ENCODE measurements around the gene YIPF5.
A peak's percentile ranks its signal among the peaks of the same experiment; 100 is the strongest.

Gene YIPF5

DNA sequence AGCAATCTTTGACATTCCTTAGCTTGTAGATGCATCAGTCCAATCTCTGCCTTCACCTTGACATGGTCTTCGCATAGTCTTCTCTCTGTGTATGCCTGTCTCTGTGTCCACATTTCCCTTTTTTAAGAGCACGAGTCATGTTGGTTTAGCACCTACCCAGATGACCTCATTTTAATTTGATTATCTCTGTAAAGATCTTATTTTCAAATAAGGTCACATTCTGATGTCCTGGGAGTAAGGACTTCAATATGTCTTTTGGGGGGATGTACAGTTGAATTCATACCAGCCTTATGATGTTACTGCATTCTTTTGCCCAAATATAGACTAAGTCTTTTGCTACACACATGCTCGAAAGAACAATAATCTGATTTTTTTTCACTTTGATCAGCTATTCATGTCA is 7.1 kb upstream of the YIPF5 start:
- no peak for DNase-seq

DNA sequence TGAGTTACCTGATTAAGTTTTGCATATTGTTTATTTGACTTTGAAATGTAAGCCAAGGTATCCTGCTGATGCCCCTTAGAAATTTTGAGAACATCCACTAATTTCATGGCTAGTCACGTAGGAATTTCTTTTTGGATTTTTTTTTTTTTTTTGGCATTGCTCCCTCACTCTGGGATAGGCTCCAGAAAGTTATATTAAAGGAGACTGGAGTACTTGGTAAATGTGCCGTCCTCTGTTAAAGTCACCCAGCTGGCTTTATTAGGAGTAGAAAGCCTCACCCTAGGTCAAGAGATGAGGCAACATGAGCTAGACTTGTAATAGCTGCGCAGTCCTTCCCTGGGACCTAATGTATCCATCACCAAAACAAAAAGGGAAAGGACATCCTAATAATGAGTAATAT is 3.3 kb upstream of the YIPF5 start:
- no peak for DNase-seq

DNA sequence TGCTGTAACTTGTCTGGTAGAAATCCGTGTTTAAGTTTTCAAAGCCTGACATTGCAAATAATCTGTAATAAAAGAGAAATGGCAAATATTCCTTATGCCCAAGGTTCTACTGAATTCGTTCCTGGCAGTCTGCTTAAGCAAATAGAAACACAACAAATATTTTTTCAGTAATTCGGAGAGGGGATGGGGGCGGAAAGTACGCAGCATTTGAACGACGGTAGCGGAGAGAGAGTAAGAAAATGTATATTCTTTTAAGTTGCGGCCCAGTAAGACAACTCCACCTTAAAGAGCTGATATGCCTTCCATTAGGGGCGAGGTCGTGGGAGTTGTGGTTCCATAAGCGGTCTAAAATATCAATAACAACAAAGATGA is 569 bp downstream of the YIPF5 start:
- no peak for DNase-seq

DNA sequence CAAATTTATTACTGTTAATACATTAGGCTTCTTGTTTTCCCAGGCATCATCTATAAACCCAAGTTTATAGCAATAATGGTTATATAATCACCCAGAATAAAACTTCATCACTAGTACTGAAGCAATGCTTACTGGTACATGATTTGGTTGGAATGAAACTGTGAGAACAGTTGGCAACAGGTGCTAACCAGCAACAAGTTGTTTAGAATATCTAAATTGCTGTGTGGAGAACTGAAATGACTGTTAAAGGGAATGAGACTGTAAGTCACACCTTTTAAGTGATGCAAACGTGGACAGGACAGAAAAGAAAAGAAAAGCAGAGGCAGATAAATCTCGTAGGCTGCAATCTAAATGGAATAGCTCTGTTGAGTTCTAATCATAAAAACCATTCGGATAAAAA is 2.5 kb downstream of the YIPF5 start:
- DNase-seq, result no peak

DNA sequence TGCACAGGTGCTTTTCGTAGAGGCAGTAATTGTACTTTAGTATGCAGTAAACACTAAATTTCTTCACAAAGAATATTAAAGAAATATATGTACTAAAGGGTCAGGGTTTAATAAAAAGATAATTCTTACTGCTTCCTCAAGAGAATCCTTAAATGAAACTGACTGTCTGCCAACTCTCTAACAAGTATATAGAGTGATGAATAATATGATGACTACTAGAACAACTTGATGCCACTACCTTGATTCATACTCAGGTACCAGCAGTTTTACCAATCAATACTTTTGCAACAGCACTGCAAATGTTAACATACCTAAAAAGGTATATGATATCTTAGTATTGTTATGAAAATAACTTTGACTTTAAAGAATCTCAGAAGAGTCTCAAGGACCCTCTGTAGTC is 3.8 kb downstream of the YIPF5 start:
- no peak for DNase-seq

DNA sequence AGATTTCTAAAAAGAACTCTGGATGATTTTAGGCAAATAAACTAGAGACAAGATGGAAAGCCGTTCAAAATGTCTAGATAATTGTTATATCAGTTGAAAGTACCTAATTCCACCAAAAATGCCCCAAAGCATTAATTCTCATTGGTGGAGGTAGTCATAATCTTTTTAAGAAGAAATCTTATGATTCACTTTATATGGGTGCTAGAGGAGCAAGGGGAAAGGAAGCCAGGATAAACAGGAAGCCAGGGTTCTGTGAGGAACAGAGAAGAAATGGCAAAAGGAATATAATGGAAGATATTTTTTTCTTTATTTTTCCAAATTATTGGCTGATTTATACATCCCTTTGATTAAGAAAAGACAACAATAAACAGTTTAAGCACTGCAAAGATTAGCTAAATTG is 7.8 kb downstream of the YIPF5 start:
- no peak for DNase-seq

DNA sequence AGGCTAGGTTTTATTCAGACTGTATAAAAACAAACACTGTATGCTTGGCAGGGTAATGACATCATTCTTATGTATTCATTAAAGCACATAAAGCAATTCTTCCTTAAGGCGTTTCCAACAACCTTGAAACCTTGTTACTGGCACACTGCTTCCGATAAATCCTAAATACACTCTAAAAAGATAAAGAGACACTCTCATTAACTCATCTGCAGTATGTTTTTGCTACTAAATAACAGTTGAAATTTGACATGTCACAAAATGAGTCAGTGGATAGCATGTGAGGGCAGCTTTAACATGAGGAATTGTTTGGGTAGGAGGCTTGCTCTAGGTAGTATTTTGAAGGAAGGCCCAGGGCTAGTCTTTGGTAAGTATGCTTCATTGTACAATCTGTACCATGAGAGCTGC is 13.7 kb downstream of the YIPF5 start:
- DNase-seq, result no peak

DNA sequence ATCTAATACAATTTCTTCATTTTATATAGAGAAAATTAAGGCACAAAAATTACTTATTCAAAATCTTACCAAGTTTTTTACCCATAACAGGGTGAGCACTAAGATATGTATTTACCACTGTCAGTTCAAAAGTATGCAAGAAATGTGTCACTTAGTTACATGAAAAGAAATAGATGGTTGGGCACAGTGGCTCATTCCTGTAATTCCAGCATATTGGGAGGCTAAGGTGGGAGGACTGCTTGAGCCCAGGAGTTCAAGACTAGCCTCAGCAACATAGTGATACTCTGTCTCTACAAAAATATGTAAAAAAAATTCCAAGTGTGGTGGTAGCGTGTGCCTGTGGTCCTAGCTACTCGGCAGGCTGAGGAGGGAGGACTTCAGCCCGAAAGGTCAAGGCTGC is 19.4 kb downstream of the YIPF5 start:
- no peak for DNase-seq

DNA sequence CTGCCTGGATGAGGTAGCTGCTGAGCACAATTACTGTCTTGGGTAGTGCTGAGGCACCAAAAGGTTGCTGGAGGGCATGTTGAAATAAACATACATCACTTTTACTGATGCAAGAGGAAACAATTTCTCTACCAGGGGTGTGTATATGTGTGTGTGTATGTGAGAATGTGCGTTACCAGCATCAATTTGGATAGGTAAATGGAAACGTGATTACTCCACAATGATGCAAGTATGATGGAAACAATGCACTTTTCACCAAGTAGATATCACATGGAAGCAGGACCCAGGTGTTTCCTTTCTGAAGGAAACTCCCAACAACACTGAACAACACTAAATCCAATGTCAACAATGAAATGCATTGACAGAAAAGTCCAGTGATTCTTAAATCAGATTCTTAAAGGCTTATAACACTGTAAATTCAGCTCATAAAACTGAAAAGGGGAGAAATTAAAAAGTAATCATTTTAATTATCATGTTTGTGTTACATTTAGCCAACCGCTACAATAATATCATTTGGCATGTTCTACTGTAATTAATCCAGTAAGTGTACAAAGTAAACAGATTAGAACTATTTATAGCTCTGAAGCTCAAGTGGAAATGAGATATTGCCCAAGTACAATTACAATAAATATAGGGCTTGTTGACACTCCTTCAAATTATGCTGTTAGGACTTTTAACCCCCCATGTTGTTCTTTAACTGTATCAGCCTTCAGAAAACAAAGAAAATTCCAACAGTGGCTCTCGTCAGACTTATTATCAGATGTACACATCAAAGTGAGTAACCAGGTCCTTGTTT is 25.3 kb downstream of the YIPF5 start:
- DNase-seq, result no peak

DNA sequence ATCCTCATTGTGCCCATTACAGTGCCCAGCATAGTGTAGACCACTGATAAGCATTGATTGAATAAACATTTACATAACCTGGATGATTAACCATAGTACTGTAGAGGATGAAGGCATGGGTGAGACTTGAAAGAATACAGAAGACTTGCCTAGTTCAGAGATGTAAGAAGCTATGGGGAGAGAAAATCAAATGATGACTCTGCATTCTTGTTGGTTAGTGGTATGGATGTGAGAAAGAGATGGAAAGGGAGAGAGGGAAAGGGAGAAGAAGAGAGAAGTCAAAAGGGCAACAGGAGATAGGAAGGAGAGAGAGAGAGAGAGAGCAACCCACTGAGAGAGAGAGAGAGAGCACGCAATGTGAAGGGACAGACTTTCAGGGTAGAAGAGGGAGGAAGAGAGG is 26.8 kb downstream of the YIPF5 start:
- no peak for DNase-seq

DNA sequence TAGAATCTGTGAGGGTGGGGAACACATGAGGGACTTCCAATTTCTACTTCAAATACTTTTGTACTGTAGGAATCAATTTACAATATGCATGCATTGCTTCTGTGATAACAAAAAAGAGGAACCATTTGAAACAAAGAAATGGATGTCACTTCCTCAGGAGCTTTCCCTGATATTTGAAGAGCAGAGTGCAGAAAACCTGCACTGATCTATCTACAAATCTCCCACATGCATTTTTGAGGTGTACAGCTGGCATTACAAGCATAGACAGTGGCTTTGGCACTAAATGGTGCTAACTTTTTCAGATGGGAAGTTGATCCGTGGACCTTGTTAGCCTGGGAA is 27.7 kb downstream of the YIPF5 start:
- DNase-seq, result peak; percentile 3

DNA sequence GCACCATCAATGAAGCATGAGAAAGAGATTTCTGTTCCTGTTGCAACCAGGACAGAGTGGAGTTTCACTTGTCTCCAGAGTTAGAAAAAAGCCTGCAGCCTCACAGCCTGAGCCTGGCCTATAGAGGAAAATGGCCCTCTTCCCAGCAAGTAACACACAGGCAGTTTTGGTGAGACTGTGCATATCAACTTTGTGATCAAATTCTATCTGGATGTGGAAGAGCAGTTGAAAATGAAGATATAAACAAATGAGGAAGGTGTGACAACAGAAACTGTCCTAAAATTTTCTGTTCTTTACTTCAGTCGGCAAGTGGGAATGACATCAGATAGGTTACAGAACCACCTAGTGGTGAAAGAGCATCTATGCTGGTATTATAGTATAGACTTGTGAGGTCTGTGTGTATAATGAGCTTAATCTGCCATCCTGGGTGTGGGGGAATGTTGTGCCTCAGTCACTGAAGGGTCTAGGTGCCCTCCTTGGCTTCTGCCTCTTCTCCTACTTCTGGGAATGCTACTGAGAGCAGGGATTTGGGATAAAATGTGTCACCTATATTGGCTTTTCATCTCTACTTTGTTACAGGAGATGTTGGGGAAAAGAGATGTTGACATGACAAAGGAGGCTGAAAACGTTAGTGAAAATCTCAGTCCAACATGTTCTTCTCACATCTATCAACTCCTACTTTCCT is 28.2 kb downstream of the YIPF5 start:
- DNase-seq, result peak; percentile 65

DNA sequence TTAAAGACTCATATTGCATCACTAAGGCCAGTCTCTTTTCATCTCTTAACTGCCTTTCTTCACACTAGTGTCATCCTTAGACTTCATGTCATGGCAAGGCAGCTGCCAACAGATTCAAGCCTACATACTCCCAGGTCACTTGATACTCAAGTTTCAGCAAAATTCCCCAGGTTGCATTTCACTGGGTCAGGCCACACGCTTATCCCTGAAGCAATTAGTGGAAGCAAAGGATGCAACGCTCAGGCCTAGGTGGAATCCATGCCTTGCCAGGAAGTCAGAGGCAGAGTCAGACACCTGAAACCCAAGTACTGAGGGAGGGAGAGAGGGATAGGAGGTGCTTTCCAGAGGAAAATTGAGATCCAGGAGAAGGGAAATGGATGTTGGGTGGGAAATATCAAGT is 28.9 kb downstream of the YIPF5 start:
- no peak for DNase-seq

DNA sequence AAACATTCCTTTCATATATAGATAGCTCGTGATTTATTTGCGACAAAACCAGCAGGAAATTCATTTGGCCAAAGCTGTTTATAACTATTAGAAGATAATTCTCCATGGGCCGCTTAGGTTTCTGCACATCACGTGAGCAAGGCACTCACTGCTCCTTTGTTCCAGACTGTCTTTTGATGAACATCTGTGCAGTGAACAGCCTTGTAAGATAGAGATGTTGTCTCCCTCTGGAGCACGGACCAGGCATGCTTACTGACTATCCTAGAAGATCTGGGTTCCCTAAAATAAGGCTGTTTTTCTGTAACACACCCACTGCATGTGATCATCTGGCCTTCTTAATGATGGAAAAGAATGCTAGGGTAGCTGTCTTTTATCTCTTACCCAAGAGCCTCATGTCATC is 30.9 kb downstream of the YIPF5 start:
- DNase-seq, result no peak

DNA sequence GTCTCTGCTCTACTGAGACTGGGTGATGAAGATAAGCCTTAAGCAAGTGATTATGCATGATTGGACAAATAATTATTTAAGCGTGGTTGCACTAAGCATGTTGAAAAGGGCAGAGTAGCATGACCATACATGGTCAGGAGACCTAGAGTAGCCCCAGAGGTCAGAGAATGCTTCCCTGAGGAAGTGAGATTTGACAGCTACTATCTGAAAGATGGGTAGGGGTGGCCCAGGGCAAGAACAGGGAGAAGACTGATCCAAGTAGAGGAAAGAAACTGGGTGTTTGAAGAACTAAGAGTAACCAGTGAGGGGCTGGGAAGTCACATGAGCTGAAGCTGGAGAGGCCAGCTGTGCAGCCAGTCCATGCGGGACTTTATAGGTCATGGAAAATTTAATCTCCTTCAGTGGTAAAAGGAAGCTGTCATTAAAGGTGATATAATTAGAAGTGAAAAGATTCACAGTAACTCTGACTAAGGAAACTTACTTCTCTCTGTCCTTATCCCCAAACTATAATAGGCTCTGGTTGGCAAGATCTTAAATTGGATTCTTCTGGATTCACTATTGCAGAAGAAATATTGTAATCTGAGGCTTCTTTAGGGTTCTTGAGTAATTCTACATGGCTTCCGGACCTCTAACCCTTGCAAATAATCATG is 35.2 kb downstream of the YIPF5 start:
- DNase-seq, result no peak

DNA sequence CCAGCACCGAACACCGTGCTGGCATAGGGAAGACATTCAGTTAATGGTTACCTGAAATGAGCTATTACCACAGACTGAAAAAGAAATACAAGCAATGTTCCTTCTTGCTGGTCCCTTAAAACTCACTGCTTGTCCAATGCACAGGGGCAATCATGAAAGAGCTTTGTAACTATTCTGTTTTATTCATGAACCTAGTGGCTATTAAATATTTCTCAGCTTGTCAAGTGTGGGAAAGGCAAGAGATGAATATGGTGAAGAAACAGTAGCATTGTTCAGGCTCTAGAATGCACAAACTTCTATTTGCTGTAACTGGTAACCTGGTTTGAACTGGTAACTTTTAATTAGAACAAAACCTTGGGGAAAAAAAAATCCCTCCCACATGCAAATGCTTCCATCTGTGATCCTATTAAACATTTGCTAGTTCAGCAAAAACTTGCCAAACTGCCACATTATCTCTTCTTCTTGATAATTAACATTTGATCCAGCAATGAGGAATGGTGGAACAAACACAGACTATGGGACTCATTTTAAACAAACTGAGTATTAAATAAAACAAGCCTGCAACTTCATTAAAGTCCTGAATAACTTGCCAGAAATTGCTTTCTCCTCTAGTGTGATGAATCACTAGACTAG is 36.1 kb downstream of the YIPF5 start:
- DNase-seq, result no peak

DNA sequence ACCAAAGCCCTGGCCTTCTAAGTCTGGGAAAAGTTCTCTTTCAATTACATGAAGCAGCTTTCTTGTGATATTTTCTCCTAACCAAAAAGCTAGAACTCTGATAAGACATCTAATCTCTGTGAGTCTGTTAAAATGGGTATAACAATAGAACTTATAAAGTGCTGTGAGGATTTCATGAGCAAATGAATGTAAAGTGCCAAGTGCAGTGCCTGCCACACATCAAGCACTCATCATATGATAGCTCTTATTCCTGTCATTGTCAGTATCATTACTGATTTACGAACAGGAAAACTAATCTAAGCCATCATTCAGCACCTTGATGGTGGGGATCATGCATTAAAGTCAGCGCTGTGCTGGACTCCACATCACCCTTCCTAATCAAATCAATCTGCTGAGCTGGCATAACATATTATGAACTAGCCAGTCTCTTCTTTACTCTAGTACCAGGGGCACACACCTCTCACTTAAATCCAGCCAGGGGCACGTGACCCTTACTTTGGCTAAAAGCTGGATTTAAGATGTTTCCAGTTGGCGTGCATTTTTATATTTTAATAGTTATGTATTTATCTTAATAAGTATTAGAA is 37.3 kb downstream of the YIPF5 start:
- no peak for DNase-seq

DNA sequence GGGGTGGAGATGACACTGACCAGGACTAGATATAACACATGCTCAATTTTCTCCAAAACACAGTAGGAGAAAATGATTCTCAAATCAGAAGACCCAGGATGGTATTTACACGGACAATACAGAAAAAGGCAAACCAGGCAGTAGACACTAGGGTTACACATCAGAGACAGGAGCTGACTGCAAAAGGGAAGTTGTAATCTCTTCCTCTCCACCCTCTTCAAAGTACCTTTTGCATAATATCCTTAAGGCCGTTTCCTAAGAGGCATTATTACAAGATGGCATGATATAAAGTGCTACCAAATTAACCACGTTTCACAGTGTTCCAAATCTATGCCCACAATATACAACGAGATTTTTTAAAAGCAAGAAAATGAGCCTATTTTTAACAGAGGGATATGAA is 39.2 kb downstream of the YIPF5 start:
- DNase-seq, result peak; percentile 27

DNA sequence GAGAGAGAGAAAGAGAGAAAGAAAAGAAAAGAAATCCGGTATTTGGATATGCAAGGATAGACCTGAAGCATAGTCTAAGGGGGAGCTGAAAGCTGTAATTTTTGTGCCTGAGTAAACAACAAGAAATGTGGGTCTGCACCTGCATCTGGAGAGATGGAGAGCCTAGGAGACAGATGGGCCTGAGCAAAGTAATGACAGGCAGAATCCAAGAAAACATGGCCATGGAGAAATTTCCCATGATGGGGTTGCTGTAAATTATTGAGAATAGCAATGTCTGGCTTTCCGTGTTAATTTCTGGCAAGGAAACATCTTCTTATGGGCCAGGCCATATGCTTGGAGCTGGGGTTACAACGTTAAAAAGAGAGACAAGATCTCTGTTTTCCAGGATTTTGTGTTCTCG is 40.2 kb downstream of the YIPF5 start:
- DNase-seq, result no peak

DNA sequence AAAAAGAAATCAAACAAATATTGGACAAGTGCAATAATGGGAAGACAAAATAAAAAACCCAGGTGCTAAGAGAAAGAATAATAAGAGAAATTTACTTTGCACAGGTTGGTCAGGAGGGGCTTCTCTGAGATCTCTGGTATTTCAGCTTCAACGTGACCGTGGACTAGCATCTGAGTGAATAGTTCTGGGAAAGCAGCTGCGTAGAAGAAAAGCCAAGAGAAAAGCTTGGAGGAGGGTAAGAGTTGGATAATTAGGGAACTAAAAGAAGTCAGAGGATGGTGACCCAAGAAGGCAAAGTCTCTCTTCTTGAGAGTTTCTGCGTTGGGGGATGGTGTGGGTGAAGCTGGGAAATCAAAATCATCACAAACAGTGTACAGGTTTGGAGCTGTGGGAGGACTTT is 41.6 kb downstream of the YIPF5 start:
- DNase-seq, result no peak

DNA sequence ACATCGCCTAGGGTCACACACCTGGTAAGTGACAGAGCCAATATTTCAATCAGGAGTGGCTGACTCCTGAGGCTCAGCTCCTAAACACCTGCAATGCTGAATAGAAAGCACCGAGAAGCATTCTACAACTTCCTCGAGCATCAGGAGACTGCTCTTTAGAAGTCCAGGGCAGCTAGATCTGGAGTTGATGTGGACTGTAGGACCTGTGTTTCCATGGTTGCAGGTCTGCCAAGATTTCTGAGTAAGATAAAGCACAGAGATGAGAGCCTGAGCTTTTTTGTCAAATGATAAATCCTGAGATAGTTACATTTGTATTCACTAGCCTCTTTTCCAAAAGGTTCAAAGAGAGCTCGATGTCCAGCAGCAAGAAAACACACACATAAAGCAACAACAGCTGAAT is 43.8 kb downstream of the YIPF5 start:
- no peak for DNase-seq

DNA sequence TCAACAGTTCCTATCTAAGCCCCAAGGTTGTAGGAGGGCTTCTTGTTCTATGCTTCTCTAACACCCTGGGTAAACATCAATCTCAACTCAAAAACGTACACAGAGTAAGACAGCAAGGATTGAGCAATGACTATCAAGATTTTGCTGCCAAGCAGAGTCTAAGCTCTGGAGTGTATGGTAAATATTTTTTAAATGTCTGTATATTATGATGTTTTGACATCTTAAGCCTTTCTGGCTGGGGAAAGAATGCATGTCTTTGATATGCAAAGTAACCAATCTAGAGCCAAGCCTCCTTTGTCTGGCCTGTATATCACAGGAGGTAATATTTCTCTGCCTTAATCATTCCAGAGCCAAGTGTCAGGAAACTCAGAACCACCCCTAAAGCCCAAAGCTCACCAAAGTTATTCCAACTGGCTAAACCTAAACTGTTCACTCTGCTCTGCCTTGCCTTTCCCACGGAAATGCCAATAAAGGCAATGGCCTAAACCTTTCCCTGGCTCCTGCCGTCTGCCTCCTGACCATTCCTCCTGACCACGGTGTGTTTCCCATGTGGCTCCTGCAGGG is 45.2 kb downstream of the YIPF5 start:
- DNase-seq, result no peak

DNA sequence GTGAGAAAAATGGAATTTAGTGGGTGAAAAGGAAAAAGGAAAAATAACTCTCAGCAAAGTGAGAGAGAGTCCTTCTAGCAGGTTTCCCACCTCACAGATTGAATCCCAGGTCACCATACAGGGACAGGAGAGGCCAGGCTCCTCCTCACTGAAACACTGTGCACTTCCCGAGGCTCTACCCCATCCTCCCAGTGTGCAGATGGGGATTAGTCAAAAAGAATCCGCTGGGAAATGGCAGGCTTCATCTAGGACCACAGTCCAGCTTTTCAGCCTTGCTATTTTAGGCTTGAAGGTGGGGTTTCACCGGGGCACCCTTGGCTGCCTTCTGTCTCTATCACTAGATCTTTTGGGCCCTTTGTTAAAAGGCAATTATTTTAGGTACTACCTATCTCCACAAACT is 47.8 kb downstream of the YIPF5 start:
- no peak for DNase-seq

Data from hematopoietic multipotent progenitor cell treated with erythropoietin and hydrocortisone succinate and interleukin-3 and kit ligand, for 6 days (in vitro differentiated cells).